GM06990 (cell line): ENCODE data around the gene B4GALT1.
A peak's percentile ranks its signal among the peaks of the same experiment; 100 is the strongest.

ENCODE experiments used
- DNase-seq: peaks from one replicate; pipeline ENCODE4 v3.0.0-alpha.2; 2011; ENCODE audit not compliant: insufficient read length; ENCODE audit errors: extremely low read depth
- H3K27me3 ChIP-seq: replicated peaks from 2 replicates; pipeline ENCODE4 v1.6.0; 2011; ENCODE audit warnings: low read length; ENCODE audit not compliant: control insufficient read depth, insufficient read depth
- H3K36me3 ChIP-seq: 2 replicates; pipeline ENCODE4 v1.5.1; 2011; ENCODE audit warnings: low read length; ENCODE audit not compliant: control insufficient read depth, insufficient read depth
- H3K4me3 ChIP-seq: replicated peaks from 2 replicates; pipeline ENCODE4 v1.5.1; 2011; ENCODE audit warnings: low read depth, mild to moderate bottlenecking, control low read depth, low read length
- CTCF ChIP-seq: IDR thresholded peaks from 2 replicates; pipeline ENCODE4 v1.5.1; 2011; ENCODE audit warnings: low read length, control low read depth, mild to moderate bottlenecking, inconsistent platforms; ENCODE audit not compliant: insufficient read depth, poor library complexity, severe bottlenecking

The B4GALT1 gene

GRCh38 chr9:33167084-33167971 lies at the start of gene B4GALT1:
B4GALT1 (minus strand) TSS chr9:33167336; CDS start chr9:33167169, 167 bp downstream.
- peak; percentile 96 for DNase-seq

GRCh38 chr9:33211695-33212393 lies 44.7 kb upstream of the B4GALT1 start:
- DNase-seq = no peak

More at GRCh38 chr9:33167084-33167971, at the start of gene B4GALT1:
- Histone ChIP-seq H3K36me3 (no peaks in the 10 kb centered on the region), H3K4me3 (peak within 1 kb of the TSS; percentile 78), H3K27me3 (no peaks in the 10 kb centered on the region)
- no peak for TF ChIP-seq CTCF

GRCh38 chr9:33210006-33210715 lies 43.0 kb upstream of the B4GALT1 start:
- no peaks in the 10 kb centered on the region for H3K36me3 ChIP-seq
- no peak for DNase-seq
- no peak overlapping the region for H3K4me3 ChIP-seq
- no peaks in the 10 kb centered on the region for H3K27me3 ChIP-seq
- TF ChIP-seq CTCF = no peak

More at GRCh38 chr9:33211695-33212393, 44.7 kb upstream of the B4GALT1 start:
- Histone ChIP-seq H3K4me3 (no peak overlapping the region), H3K36me3 (no peaks in the 10 kb centered on the region), H3K27me3 (no peaks in the 10 kb centered on the region)
- no peak for TF ChIP-seq CTCF

- no peak for TF ChIP-seq CTCF
- H3K36me3 ChIP-seq = no peaks in the 10 kb centered on the region
- no peak overlapping the region for H3K4me3 ChIP-seq
- no peaks in the 10 kb centered on the region for H3K27me3 ChIP-seq
- no peak for DNase-seq
Measured at GRCh38 chr9:33209394-33209793, 42.3 kb upstream of the B4GALT1 start.

GRCh38 chr9:33202552-33203201 lies 35.5 kb upstream of the B4GALT1 start:
- Histone ChIP-seq H3K4me3 (no peak overlapping the region), H3K36me3 (no peaks in the 10 kb centered on the region), H3K27me3 (no peaks in the 10 kb centered on the region)
- DNase-seq = peak; percentile 70
- TF ChIP-seq CTCF = no peak
